HCT116 (cell line): ENCODE data around the gene PHOX2A. TPM values are rescaled to one million over a fixed set of nuclear protein-coding genes. Genes with fewer than 3 reads are reported as not detected.

Experiments
- ATAC-seq: fragments of 200-7000 bp; cut with Tn5 transposase; 2 replicates; pipeline ENCODE4 v1.9.1; 2020; ENCODE audit warnings: mild to moderate bottlenecking, moderate library complexity
- BruUV-seq: library from RNA; stranded (reverse); fragments of 400-500 nt; replicated peaks from 2 replicates; lab custom pipeline; 2021; lab: Mats Ljungman, UMichigan
- CTCF ChIA-PET: fragments of 300-600 bp; sonication (Branson Sonifier 250); formaldehyde crosslinking; loops from one replicate; lab custom pipeline; 2021; ENCODE audit warnings: antibody characterized with exemption; lab: Charles Lee
- POLR2A ChIA-PET: fragments of 300-600, 350-600 bp; sonication (Branson Sonifier 250); formaldehyde crosslinking; loops from one replicate; lab custom pipeline; 2021; ENCODE audit warnings: antibody characterized with exemption; lab: Charles Lee
- RAD21 ChIA-PET, 2 experiments: fragments of 300-600 bp; sonication (Branson Sonifier 250); formaldehyde crosslinking; loops; one replicate each; lab custom pipeline; 2023; ENCODE audit warnings: low total read pairs in 2 of 2; ENCODE audit not compliant: uncharacterized antibody in 2 of 2, unreplicated experiment in 2 of 2, low non-redundant PET in 1 of 2; lab: Charles Lee
- DNase-seq: peaks from one replicate; pipeline ENCODE4 v3.0.0-alpha.2; 2010; ENCODE audit warnings: low read depth, low spot score
- H2AFZ ChIP-seq: fragments of 200-600 bp; shearing (Covaris generic), sonication (generic); 2 replicates; pipeline ENCODE4 v1.6.1; 2017; ENCODE audit warnings: low read depth, mixed run types, mixed read lengths, antibody characterized with exemption, low read length; ENCODE audit not compliant: poor library complexity, severe bottlenecking
- H3K27ac ChIP-seq: 2 replicates; pipeline ENCODE4 v1.5.1; 2012; ENCODE audit warnings: low read depth, low read length
- H3K27me3 ChIP-seq: fragments of 200-600 bp; sonication (generic); 2 replicates; pipeline ENCODE4 v1.6.1; 2016; ENCODE audit warnings: mixed run types, low read length, mixed read lengths; ENCODE audit not compliant: insufficient read depth
- H3K36me3 ChIP-seq, 2 experiments: fragments of 200-500 bp in 1 of 2; fragments of 200-600 bp in 1 of 2; sonication (Bioruptor generic) in 1 of 2; sonication (generic) in 1 of 2; 2 replicates each; pipeline versions ENCODE4 v1.5.1 to v1.6.1; 2014 to 2016; ENCODE audit warnings: low read length in 2 of 2, inconsistent platforms in 1 of 2, mixed read lengths in 1 of 2, mixed run types in 1 of 2; ENCODE audit not compliant: insufficient read depth in 2 of 2, control insufficient read depth in 1 of 2
- H3K4me1 ChIP-seq, 2 experiments: fragments of 200-600 bp in 1 of 2; sonication (generic) in 1 of 2; 2 replicates each; pipeline versions ENCODE4 v1.5.1 to v1.6.1; 2012 to 2017; ENCODE audit warnings: low read length in 2 of 2, inconsistent platforms in 1 of 2, mild to moderate bottlenecking in 1 of 2, mixed read lengths in 1 of 2, mixed run types in 1 of 2, moderate library complexity in 1 of 2; ENCODE audit not compliant: insufficient read depth in 2 of 2, control insufficient read depth in 1 of 2
- H3K4me2 ChIP-seq: fragments of 200-600 bp; sonication (generic); 2 replicates; pipeline ENCODE4 v1.6.1; 2017; ENCODE audit warnings: mixed run types, low read length, mixed read lengths
- H3K4me3 ChIP-seq, 2 experiments: fragments of 200-600 bp in 1 of 2; sonication (generic) in 1 of 2; replicated peaks in 1 of 2; 2 replicates each; pipeline ENCODE4 v1.5.1; 2011 to 2016; ENCODE audit warnings: low read length in 2 of 2, control low read depth in 1 of 2, low read depth in 1 of 2, mild to moderate bottlenecking in 1 of 2, mixed read lengths in 1 of 2, mixed run types in 1 of 2
- H3K79me2 ChIP-seq: fragments of 200-600 bp; sonication (generic); 2 replicates; pipeline ENCODE4 v1.6.1; 2017; ENCODE audit warnings: mild to moderate bottlenecking, mixed run types, low read length, moderate library complexity, mixed read lengths; ENCODE audit not compliant: insufficient read depth
- H3K9ac ChIP-seq: fragments of 200-600 bp; sonication (generic); 2 replicates; pipeline ENCODE4 v1.6.1; 2016; ENCODE audit warnings: low read length, mixed read lengths
- H3K9me2 ChIP-seq: fragments of 200-600 bp; sonication (generic), shearing (Covaris generic); 2 replicates; pipeline ENCODE4 v1.6.1; 2017; ENCODE audit warnings: mixed run types, mild to moderate bottlenecking, moderate library complexity; ENCODE audit not compliant: insufficient read depth
- H3K9me3 ChIP-seq, 2 experiments: fragments of 200-500 bp in 1 of 2; fragments of 200-600 bp in 1 of 2; sonication (Bioruptor generic) in 1 of 2; sonication (generic) in 1 of 2; 2 replicates each; pipeline ENCODE4 v1.6.1; 2014 to 2017; ENCODE audit warnings: low read length in 2 of 2, mixed read lengths in 2 of 2, inconsistent platforms in 1 of 2, low read depth in 1 of 2, mild to moderate bottlenecking in 1 of 2, mixed run types in 1 of 2, moderate library complexity in 1 of 2; ENCODE audit not compliant: control insufficient read depth in 1 of 2, insufficient read depth in 1 of 2
- H4K20me1 ChIP-seq: fragments of 200-600 bp; sonication (generic), shearing (Covaris generic); 2 replicates; pipeline ENCODE4 v1.6.1; 2017; ENCODE audit warnings: mixed run types, mild to moderate bottlenecking, moderate library complexity; ENCODE audit not compliant: insufficient read depth
- CTCF ChIP-seq, 3 experiments: fragments of 200-600 bp in 1 of 3; sonication (generic) in 1 of 3; IDR thresholded peaks in 2 of 3; conservative IDR thresholded peaks in 1 of 3; 2 replicates each; pipeline ENCODE4 v1.5.1; 2012 to 2017; ENCODE audit warnings: low read depth in 2 of 3, low read length in 2 of 3, antibody characterized with exemption in 1 of 3, borderline replicate concordance in 1 of 3, control low read depth in 1 of 3, mild to moderate bottlenecking in 1 of 3, mixed read lengths in 1 of 3, mixed run types in 1 of 3, moderate library complexity in 1 of 3; ENCODE audit not compliant: insufficient read depth in 1 of 3
- EGR1 ChIP-seq: IDR thresholded peaks from 2 replicates; pipeline ENCODE4 v1.6.1; 2012; ENCODE audit warnings: low read depth
- ELF1 ChIP-seq: IDR thresholded peaks from 2 replicates; pipeline ENCODE4 v1.6.1; 2012; ENCODE audit warnings: low read depth, borderline replicate concordance
- EZH2 ChIP-seq: fragments of 200-600 bp; sonication (generic); IDR thresholded peaks from 2 replicates; pipeline ENCODE4 v1.6.1; 2017; ENCODE audit warnings: antibody characterized with exemption, mixed run types
- MAX ChIP-seq: IDR thresholded peaks from 2 replicates; pipeline ENCODE4 v1.6.1; 2012
- SIN3A ChIP-seq: IDR thresholded peaks from 2 replicates; pipeline ENCODE4 v1.6.1; 2012; ENCODE audit warnings: low read depth
- SP1 ChIP-seq: IDR thresholded peaks from 2 replicates; pipeline ENCODE4 v1.6.1; 2012; ENCODE audit warnings: low read depth
- ZFX ChIP-seq: fragments of 450-650 bp; IDR thresholded peaks from 2 replicates; pipeline ENCODE4 v1.6.1; 2017
- ZNF274 ChIP-seq: fragments of 200-500 bp; sonication (Bioruptor generic); IDR thresholded peaks from 2 replicates; pipeline ENCODE4 v1.6.1; 2014; ENCODE audit warnings: mild to moderate bottlenecking, low read depth, low read length, inconsistent platforms
- intact Hi-C: fragments of 100-400 bp; cut with micrococcal nuclease; formaldehyde crosslinking; loops from 2 replicates; pipeline ENCODE4 v1.10.0; 2022
- total RNA-seq: library from RNA; stranded (reverse); gene quantifications from one replicate; pipeline ENCODE4 v1.2.1, GENCODE V29; 2021; ENCODE audit not compliant: unreplicated experiment

The PHOX2A gene
- total RNA-seq, 1 experiment from 2014 or later, result not detected

- intact Hi-C loops, result no loop called here
- H3K27ac ChIP-seq, result no peak overlapping the region
- ChIA-PET POLR2A (no interaction called here), CTCF (no interaction called here), RAD21 (no interaction called here)
- no peak overlapping the region for H3K9ac ChIP-seq
- no peak overlapping the region for H3K4me3 ChIP-seq
- no peaks in the 10 kb centered on the region for H3K9me3 ChIP-seq
- no peaks in the 10 kb centered on the region for H3K79me2 ChIP-seq
- no peak for TF ChIP-seq CTCF (IDR thresholded peaks at IDR 0.05 in 2 of 3, conservative IDR thresholded peaks at IDR 0.05 in 1 of 3; ENCODE audit: borderline replicate concordance in 1 of 3, insufficient read depth in 1 of 3, low read depth in 2 of 3, low read length in 2 of 3)
- no peak for TF ChIP-seq SIN3A
- no peak for TF ChIP-seq ZFX
- TF ChIP-seq ELF1, result no peak
- TF ChIP-seq SP1, result no peak
- no peak for TF ChIP-seq MAX
- no peak for TF ChIP-seq ZNF274
- no peak for TF ChIP-seq EGR1
- TF ChIP-seq EZH2, result no peak
- H3K9me2 ChIP-seq, result no peaks in the 10 kb centered on the region
- H4K20me1 ChIP-seq, result no peaks in the 10 kb centered on the region
- no peaks in the 10 kb centered on the region for H3K27me3 ChIP-seq
- ATAC-seq, result no peak
- H3K4me2 ChIP-seq, result no peak overlapping the region
- BruUV-seq, result no TSS peak
- no peaks in the 10 kb centered on the region for H3K36me3 ChIP-seq
- peaks cover 13 to 20% of the 10 kb centered on the region in 2 experiments for H3K4me1 ChIP-seq
- no peak overlapping the region for H2AFZ ChIP-seq
- no peak for DNase-seq
Observed at GRCh38 chr11:72190631-72191071, 53.3 kb downstream of the PHOX2A start.
